Measurements from ENCODE around the gene SLC22A5. TPM values are rescaled to one million over a fixed set of nuclear protein-coding genes. Genes with fewer than 3 reads are reported as not detected.
A peak's percentile ranks its signal among the peaks of the same experiment; 100 is the strongest.

Gene SLC22A5
- total and polyA plus RNA-seq, 10 of the 15 experiments (the other 5 are each of a cell fraction or from before 2014, with no cell fraction given) = 1.1 to 4.4 (median 2.3) TPM

- TF ChIP-seq ZNF592 (IDR thresholded peaks at IDR 0.05) = peak; percentile 57; the same call in 1 of the 2 replicates
- TF ChIP-seq SKIL (IDR thresholded peaks at IDR 0.05; ENCODE audit: low read depth, poor library complexity, severe bottlenecking) = peak; percentile 55
- TF ChIP-seq NFYB (IDR thresholded peaks at IDR 0.05; ENCODE audit: insufficient read depth, low read depth, low read length) = no peak
- no peak for TF ChIP-seq CHD4 (IDR thresholded peaks at IDR 0.05)
- TF ChIP-seq IKZF2 (IDR thresholded peaks at IDR 0.05) = peak; percentile 41 to 64; a peak in 2 of 4 replicates
- TF ChIP-seq MLLT1 (IDR thresholded peaks at IDR 0.05) = peak; percentile 65
- TF ChIP-seq E2F4 (IDR thresholded peaks at IDR 0.05; ENCODE audit: low read depth, low read length) = no peak
- no peak for TF ChIP-seq FOS (IDR thresholded peaks at IDR 0.05; ENCODE audit: borderline replicate concordance, extremely low read depth, insufficient read length)
- 0 out of 3 replicates have a peak, but pooled peaks have one; percentile 10 for TF ChIP-seq POU2F2 (IDR thresholded peaks at IDR 0.05; ENCODE audit: borderline replicate concordance, low read depth, low read length)
- no peak for TF ChIP-seq SUPT20H (IDR thresholded peaks at IDR 0.05; ENCODE audit: borderline replicate concordance, control insufficient read depth, low read depth, low read length)
- no peak for TF ChIP-seq SRF (IDR thresholded peaks at IDR 0.05; ENCODE audit: low read depth in 2 of 2, low read length in 2 of 2)
- TF ChIP-seq MEF2B (IDR thresholded peaks at IDR 0.05; ENCODE audit: partially characterized antibody, poor library complexity, severe bottlenecking) = peak; percentile 40
- no peak for TF ChIP-seq RAD51 (IDR thresholded peaks at IDR 0.05)
- no peak for TF ChIP-seq JUNB (IDR thresholded peaks at IDR 0.05)
- TF ChIP-seq GATAD2B (conservative IDR thresholded peaks at IDR 0.05; ENCODE audit: low read depth) = peak; percentile 56; the same call in 1 of the 2 replicates
- TF ChIP-seq SP1 (IDR thresholded peaks at IDR 0.05; ENCODE audit: low read depth, low read length) = no peak
- TF ChIP-seq SREBF1 (IDR thresholded peaks at IDR 0.05; ENCODE audit: low read length) = no peak
- 0 out of 2 replicates have a peak, but pooled peaks have one; percentile 61 for TF ChIP-seq MYB (IDR thresholded peaks at IDR 0.05; ENCODE audit: borderline replicate concordance, low read depth, low read length)
Observed at GRCh38 chr5:132419502-132420468, 50.3 kb downstream of the SLC22A5 start (continued).

All from GM12878 (cell line).